ENCODE results near the gene SULT1C3.

The SULT1C3 gene

DNA sequence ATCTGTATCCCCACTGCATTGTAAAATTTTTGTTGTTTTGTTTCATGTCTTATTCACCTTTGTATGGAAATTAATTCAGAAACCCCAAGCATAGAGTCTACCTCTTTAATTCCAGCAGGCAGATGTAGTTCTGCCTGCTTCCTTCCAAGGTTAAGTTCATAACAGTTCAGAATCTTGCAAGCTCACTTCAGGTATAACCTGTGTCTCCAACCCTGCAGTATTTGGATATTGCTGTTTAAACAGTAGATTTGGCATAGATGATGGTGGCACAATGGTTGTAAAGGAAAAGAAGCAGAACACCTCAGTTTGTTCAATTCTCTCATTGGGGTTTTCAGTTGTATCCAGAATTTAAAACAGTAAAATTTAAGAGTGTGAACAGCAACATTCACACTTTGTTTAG lies 70.1 kb downstream of the SULT1C3 start:
- DNase-seq, result no peak
